ENCODE measurements around the gene TMCC2. TPM values are rescaled to one million over a fixed set of nuclear protein-coding genes. Genes with fewer than 3 reads are reported as not detected.

The TMCC2 gene
- total RNA-seq, 2 experiments from 2014 or later = 2.6 to 2.7 TPM

DNA sequence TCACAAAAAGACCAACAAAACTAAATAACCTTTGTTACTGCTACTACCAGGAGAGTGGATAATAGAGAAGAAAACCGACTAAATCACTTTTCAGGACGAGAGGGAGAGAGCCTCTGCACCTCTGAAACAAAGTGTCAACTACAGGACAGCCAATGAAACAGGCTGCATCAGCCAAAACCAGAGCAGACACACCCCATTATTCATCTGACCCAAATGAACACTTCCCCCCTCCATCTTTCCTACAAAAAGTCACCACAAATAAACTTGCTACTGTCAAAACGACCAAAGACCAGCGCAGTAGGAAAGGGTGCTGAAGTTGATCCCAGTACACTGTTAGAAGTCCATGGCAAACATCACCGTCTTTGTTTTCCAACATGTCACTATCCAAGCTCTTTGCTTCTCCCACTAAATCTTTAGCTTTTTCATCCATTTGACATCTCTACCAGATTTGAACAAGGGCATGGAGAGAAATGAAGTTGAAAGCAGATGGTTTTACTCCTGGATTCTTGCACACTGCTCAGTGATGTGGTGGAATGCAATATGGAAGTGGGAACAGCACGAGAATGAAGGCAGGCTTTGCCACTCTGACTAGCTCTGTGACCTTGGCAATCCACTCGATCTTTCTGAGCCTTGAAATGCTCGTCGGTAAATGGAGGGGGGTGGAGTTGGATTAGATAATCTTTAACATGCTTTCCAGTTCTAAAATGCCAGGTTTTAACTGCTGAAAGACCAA lies 36.7 kb upstream of the TMCC2 start:
- Mint-ChIP-seq H3K4me1 (ENCODE audit: low read depth) (peaks cover 56% of the 10 kb centered on the region), H3K9me3 (ENCODE audit: insufficient read depth) (no peaks in the 10 kb centered on the region), H3K36me3 (ENCODE audit: low read depth) (peaks cover 35% of the 10 kb centered on the region), H3K27me3 (ENCODE audit: low read depth) (no peaks in the 10 kb centered on the region), H3K27ac (no peak overlapping the region), H3K4me3 (no peak overlapping the region)
- DNase-seq (no peak), ATAC-seq (no peak)
- POLR2A ChIA-PET = interaction anchor here (0.6 kb wide), 1 partner anchor 301 kb away, joined by 5 read pairs; no protein-coding TSS in a partner anchor
- CTCF ChIA-PET = interaction anchor here (0.9 to 1.2 kb wide), 2 partner anchors 50 to 69 kb away, joined by 3 read pairs; partner anchors contain the start of gene RBBP5

DNA sequence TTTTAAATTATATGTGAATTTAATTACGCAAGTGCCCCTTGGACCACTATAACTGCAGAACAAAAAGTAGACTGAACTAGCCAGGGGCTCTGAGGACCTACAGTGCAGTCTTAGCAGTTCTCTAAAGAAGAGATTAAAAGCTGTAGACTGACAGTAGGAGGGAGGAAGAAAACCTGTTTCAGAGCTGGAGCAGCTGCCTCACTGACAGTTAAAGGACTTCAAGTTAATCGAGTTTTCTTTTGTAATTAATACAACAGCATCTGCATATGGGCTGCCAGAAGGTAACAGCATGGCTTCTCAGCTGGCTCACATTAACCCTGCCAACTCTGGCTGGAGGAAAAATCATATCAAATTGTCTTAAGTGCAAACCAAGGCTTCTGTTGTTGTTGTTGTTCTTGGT lies 36.1 kb upstream of the TMCC2 start:
- ChIA-PET CTCF (interaction anchor here (0.7 to 1.2 kb wide), 2 partner anchors 36 to 50 kb away, joined by 3 read pairs; partner anchors contain the start of gene TMCC2), POLR2A (interaction anchor here (0.6 kb wide), 1 partner anchor 301 kb away, joined by 5 read pairs; no protein-coding TSS in a partner anchor)
- peaks cover 34% of the 10 kb centered on the region for H3K36me3 Mint-ChIP-seq (ENCODE audit: low read depth)
- H3K9me3 Mint-ChIP-seq (ENCODE audit: insufficient read depth) = no peaks in the 10 kb centered on the region
- no peak overlapping the region for H3K4me3 Mint-ChIP-seq
- DNase-seq (no peak), ATAC-seq (no peak)
- H3K4me1 Mint-ChIP-seq (ENCODE audit: low read depth) = peaks cover 53% of the 10 kb centered on the region
- no peaks in the 10 kb centered on the region for H3K27me3 Mint-ChIP-seq (ENCODE audit: low read depth)
- no peak overlapping the region for H3K27ac Mint-ChIP-seq

GRCh38 chr1:205192287-205192686 lies 35.5 kb upstream of the TMCC2 start:
- H3K4me1 Mint-ChIP-seq (ENCODE audit: low read depth) = peaks cover 46% of the 10 kb centered on the region

GRCh38 chr1:205199090-205199930 lies 28.4 kb upstream of the TMCC2 start:
- Mint-ChIP-seq H3K4me1 (ENCODE audit: low read depth) (peaks cover 49% of the 10 kb centered on the region), H3K9me3 (ENCODE audit: insufficient read depth) (no peaks in the 10 kb centered on the region), H3K27me3 (ENCODE audit: low read depth) (no peaks in the 10 kb centered on the region), H3K36me3 (ENCODE audit: low read depth) (peaks cover 21% of the 10 kb centered on the region), H3K4me3 (peak overlapping the region; percentile 62), H3K27ac (peak overlapping the region; percentile 71)
- POLR2A ChIA-PET = interaction anchor here (0.8 to 1.6 kb wide), 5 partner anchors 12 to 78 kb away, joined by 3 to 7 read pairs (median 3); partner anchors contain the start of genes DSTYK and RBBP5
- ATAC-seq (peak; percentile 83), DNase-seq (peak; percentile 43)
- CTCF ChIA-PET = interaction anchor here (0.9 to 5.2 kb wide), 15 partner anchors 12 to 325 kb away, joined by 3 to 35 read pairs (median 5); partner anchors contain the start of genes RBBP5 and TMCC2

More at GRCh38 chr1:205192287-205192686, 35.5 kb upstream of the TMCC2 start:
- CTCF ChIA-PET = interaction anchor here (0.7 to 1.2 kb wide), 2 partner anchors 36 to 51 kb away, joined by 3 read pairs; partner anchors contain the start of gene TMCC2
- Mint-ChIP-seq H3K9me3 (ENCODE audit: insufficient read depth) (no peaks in the 10 kb centered on the region), H3K36me3 (ENCODE audit: low read depth) (peaks cover 29% of the 10 kb centered on the region), H3K27ac (no peak overlapping the region), H3K4me3 (no peak overlapping the region), H3K27me3 (ENCODE audit: low read depth) (no peaks in the 10 kb centered on the region)
- DNase-seq (no peak), ATAC-seq (no peak)
- POLR2A ChIA-PET = no interaction called here

- ChIA-PET POLR2A (interaction anchor here (0.8 to 1.6 kb wide), 4 partner anchors 12 to 78 kb away, joined by 3 to 7 read pairs (median 4); partner anchors contain the start of genes DSTYK and RBBP5), CTCF (interaction anchor here (0.9 to 5.2 kb wide), 13 partner anchors 12 to 325 kb away, joined by 3 to 35 read pairs (median 6); partner anchors contain the start of genes RBBP5 and TMCC2)
- Mint-ChIP-seq H3K27ac (peak overlapping the region; percentile 71), H3K4me1 (ENCODE audit: low read depth) (peaks cover 54% of the 10 kb centered on the region), H3K4me3 (peak overlapping the region; percentile 62), H3K9me3 (ENCODE audit: insufficient read depth) (no peaks in the 10 kb centered on the region), H3K27me3 (ENCODE audit: low read depth) (no peaks in the 10 kb centered on the region), H3K36me3 (ENCODE audit: low read depth) (peaks cover 21% of the 10 kb centered on the region)
- DNase-seq (no peak), ATAC-seq (no peak)
Observed at GRCh38 chr1:205199931-205200299, 27.8 kb upstream of the TMCC2 start.

DNA sequence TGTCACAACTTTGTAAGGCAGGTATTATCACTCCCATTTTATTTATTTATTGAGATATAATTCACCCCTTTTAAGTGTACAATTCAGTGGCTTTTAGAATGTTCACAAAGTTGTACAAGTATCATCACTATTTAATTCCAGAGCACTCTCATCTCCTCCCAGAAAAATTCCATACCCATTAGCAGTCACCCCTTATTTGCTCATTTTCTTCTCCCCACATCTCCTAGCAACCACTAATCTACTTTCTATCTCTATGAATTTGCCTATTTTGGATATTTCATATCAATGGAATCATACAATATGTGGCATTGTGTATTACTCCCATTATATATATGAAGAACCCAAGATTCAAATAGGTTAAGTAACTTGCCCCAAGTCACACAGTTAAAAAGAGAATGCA lies 23.2 kb upstream of the TMCC2 start:
- no peaks in the 10 kb centered on the region for H3K27me3 Mint-ChIP-seq (ENCODE audit: low read depth)
- DNase-seq (no peak), ATAC-seq (no peak)
- no peak overlapping the region for H3K27ac Mint-ChIP-seq
- CTCF ChIA-PET = interaction anchor here (1.7 to 2.1 kb wide), 2 partner anchors 63 to 83 kb away, joined by 5 to 7 read pairs; partner anchors contain the start of gene RBBP5
- POLR2A ChIA-PET = no interaction called here
- H3K36me3 Mint-ChIP-seq (ENCODE audit: low read depth) = peaks cover 6% of the 10 kb centered on the region
- H3K4me1 Mint-ChIP-seq (ENCODE audit: low read depth) = peaks cover 51% of the 10 kb centered on the region
- no peaks in the 10 kb centered on the region for H3K9me3 Mint-ChIP-seq (ENCODE audit: insufficient read depth)
- no peak overlapping the region for H3K4me3 Mint-ChIP-seq

DNA sequence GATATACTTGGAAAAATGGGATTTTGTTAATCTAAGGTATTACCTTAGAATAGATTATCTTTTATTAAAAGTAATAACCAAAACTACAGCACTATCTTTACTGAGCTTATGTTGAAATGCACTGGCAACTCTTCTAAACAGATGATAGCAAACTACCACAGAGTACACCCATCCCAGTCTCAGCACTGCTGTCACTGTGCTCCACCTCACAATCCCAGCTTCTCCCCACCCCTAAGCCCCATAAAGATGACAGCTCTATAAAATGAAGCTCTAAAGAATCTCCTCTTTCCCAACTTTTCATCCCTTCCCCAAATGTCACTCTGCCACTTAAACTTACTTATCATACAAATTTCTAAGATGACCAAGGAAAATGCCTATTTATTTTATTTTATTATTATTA lies 22.7 kb upstream of the TMCC2 start:
- ChIA-PET POLR2A (no interaction called here), CTCF (interaction anchor here (1.7 to 2.1 kb wide), 2 partner anchors 63 to 84 kb away, joined by 5 to 7 read pairs; partner anchors contain the start of gene RBBP5)
- Mint-ChIP-seq H3K36me3 (ENCODE audit: low read depth) (peaks cover 4% of the 10 kb centered on the region), H3K27me3 (ENCODE audit: low read depth) (no peaks in the 10 kb centered on the region), H3K4me1 (ENCODE audit: low read depth) (peaks cover 50% of the 10 kb centered on the region), H3K4me3 (no peak overlapping the region), H3K9me3 (ENCODE audit: insufficient read depth) (no peaks in the 10 kb centered on the region), H3K27ac (no peak overlapping the region)
- DNase-seq (no peak), ATAC-seq (no peak)

GRCh38 chr1:205208811-205209210 lies 18.9 kb upstream of the TMCC2 start:
- Mint-ChIP-seq H3K4me1 (ENCODE audit: low read depth) (peaks cover 45% of the 10 kb centered on the region), H3K4me3 (no peak overlapping the region), H3K36me3 (ENCODE audit: low read depth) (peaks cover 4% of the 10 kb centered on the region), H3K27ac (no peak overlapping the region), H3K9me3 (ENCODE audit: insufficient read depth) (no peaks in the 10 kb centered on the region), H3K27me3 (ENCODE audit: low read depth) (no peaks in the 10 kb centered on the region)
- ATAC-seq = no peak
- ChIA-PET CTCF (interaction anchor here (1.0 kb wide), 1 partner anchor 67 kb away, joined by 3 read pairs; no protein-coding TSS in a partner anchor), POLR2A (interaction anchor here (0.9 kb wide), 1 partner anchor 88 kb away, joined by 3 read pairs; the partner anchor contains the start of gene RBBP5)
- DNase-seq = no peak

GRCh38 chr1:205210756-205211168 lies 17.0 kb upstream of the TMCC2 start:
- peak; percentile 26 for ATAC-seq
- CTCF ChIA-PET = interaction anchor here (1.8 to 3.1 kb wide), 2 partner anchors 18 to 88 kb away, joined by 8 to 15 read pairs; partner anchors contain the start of gene TMCC2
- Mint-ChIP-seq H3K27me3 (ENCODE audit: low read depth) (no peaks in the 10 kb centered on the region), H3K36me3 (ENCODE audit: low read depth) (peaks cover 4% of the 10 kb centered on the region), H3K27ac (peak overlapping the region; percentile 93), H3K4me1 (ENCODE audit: low read depth) (peaks cover 48% of the 10 kb centered on the region), H3K9me3 (ENCODE audit: insufficient read depth) (no peaks in the 10 kb centered on the region), H3K4me3 (peak overlapping the region; percentile 95)
- POLR2A ChIA-PET = interaction anchor here (1.2 to 1.8 kb wide), 7 partner anchors 11 to 89 kb away, joined by 3 to 7 read pairs (median 4); partner anchors contain the start of genes RBBP5 and TMCC2
- DNase-seq = peak; percentile 37

DNA sequence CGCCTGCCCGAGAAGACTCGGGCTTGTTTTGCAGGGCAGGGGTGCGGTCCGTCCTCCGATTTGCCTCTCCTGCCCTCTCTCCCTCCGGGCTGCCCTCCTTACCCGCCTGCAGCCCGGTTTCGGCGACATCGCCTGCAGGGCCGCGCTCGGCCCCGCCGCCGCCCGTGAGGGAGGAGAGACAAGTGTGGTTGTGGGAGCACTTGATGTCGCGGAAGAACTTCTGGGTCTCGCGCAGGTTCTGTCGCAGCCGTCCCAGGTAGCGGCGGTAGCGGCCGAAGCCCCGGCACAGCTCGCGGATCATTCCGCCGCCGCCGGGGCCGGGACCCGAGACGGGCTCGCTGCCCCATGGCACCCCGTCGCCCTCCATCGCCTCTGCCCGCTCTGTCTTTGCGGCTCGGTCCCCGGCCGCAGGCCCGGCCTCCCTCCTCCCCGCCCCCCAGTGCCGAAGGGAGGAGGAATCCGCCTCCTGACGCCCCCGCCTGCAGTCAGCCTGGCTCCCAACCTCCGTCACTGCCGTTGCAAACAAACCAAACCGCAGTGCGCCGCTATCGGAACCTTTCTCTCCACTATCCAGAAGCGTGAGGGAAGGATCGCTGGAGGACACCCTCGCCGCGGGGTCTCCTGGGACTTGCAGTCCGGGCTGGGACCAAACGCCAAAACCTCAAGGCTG lies 16.4 kb upstream of the TMCC2 start, which contains the start of gene DSTYK:
Gene DSTYK (minus strand): TSS at position 534 of the 670 bp plus-strand sequence. CDS start 167 bp downstream, at position 367.
- peak within 1 kb of the TSS; percentile 93 for H3K27ac Mint-ChIP-seq
- CTCF ChIA-PET = interaction anchor here (0.7 to 3.1 kb wide), 4 partner anchors 18 to 90 kb away, joined by 3 to 15 read pairs (median 6); partner anchors contain the start of genes RBBP5 and TMCC2
- POLR2A ChIA-PET = interaction anchor here (0.7 to 1.8 kb wide), 8 partner anchors 12 to 90 kb away, joined by 3 to 7 read pairs (median 4); partner anchors contain the start of genes RBBP5 and TMCC2
- H3K27me3 Mint-ChIP-seq (ENCODE audit: low read depth) = no peaks in the 10 kb centered on the region
- DNase-seq (peak; percentile 94), ATAC-seq (peak; percentile 90)
- no peaks in the 10 kb centered on the region for H3K9me3 Mint-ChIP-seq (ENCODE audit: insufficient read depth)
- peak within 1 kb of the TSS; percentile 95 for H3K4me3 Mint-ChIP-seq
- H3K4me1 Mint-ChIP-seq (ENCODE audit: low read depth) = peaks cover 49% of the 10 kb centered on the region
- peaks cover 4% of the 10 kb centered on the region for H3K36me3 Mint-ChIP-seq (ENCODE audit: low read depth)
